HG02852 (cell line): ENCODE results near the gene CAMSAP1.

Source experiments
- ATAC-seq: cut with Tn5 transposase; IDR thresholded peaks from one replicate; pipeline ENCODE4 v1.9.1; 2021; ENCODE audit warnings: mild to moderate bottlenecking, moderate library complexity; ENCODE audit not compliant: unreplicated experiment

Gene CAMSAP1

DNA sequence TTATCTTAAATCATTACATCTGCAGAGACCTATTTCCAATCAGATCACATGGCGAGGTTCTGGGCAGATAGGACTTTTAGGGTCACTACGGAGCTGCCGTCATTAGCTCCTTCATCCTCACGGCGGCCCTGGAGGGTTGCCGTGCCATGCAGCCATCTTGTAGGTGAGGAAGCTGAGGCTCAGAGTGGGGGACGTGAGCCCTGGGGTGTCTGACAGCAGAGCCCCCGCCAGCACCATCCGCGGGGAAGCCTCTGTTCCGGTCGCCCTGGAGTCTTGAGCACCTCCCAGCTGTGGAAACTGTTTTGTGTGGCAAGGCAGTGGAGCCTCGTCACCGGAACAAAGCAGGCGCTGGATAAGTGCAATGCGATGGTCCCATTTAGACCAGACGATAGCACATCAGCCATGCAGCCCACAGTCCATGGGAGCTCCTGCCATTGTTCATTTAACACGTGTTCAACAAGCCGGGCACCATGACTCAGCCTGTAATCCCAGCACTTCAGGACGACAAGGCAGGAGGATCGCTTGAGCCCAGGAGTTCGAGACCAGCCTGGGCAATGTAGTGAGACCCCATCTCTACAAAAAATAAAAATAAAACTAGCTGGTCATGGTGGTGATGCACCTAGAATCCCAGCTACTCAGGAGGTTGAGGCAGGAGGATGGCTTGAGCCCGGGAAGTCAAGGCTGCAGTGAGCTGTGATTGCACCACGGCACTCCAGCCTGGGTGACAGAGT lies 143.5 kb downstream of the CAMSAP1 start:
- ATAC-seq, result no peak

DNA sequence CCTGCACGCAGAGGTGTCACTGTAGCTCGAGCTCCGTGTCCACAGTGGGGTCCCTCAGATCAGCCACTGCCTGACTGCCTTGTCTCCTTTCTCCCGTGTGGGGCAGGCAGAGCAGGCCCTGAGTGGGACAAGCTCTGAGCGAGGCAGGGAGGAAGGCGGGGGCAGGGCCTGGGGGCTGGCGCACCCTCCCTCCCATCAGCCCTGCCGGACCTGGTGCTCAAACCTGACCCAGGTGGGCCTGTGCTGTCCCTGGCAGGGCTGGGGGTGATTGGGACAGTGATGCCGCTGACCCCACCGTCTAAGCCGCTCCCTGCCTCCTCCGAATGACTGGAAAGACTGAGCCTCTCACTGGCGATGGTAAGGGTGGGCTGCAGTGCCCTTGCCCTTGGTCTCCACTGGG lies 144.4 kb downstream of the CAMSAP1 start:
- no peak for ATAC-seq

DNA sequence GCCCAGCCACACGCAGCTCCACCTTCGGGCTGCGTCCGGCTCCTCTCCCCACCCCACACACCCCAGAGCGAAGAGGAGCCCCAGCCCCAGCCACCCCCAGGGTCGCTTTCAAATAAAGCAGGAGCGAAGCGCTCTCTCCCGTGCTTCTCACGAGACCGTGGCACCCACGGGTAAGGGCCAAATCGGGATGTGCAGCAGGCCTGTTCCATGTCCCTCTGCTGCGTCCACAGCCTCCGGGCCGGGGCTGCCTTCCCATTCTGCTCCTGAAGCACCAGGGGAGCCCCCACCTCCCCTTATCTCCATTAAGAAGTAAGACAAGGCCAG lies 145.5 kb downstream of the CAMSAP1 start:
- no peak for ATAC-seq

DNA sequence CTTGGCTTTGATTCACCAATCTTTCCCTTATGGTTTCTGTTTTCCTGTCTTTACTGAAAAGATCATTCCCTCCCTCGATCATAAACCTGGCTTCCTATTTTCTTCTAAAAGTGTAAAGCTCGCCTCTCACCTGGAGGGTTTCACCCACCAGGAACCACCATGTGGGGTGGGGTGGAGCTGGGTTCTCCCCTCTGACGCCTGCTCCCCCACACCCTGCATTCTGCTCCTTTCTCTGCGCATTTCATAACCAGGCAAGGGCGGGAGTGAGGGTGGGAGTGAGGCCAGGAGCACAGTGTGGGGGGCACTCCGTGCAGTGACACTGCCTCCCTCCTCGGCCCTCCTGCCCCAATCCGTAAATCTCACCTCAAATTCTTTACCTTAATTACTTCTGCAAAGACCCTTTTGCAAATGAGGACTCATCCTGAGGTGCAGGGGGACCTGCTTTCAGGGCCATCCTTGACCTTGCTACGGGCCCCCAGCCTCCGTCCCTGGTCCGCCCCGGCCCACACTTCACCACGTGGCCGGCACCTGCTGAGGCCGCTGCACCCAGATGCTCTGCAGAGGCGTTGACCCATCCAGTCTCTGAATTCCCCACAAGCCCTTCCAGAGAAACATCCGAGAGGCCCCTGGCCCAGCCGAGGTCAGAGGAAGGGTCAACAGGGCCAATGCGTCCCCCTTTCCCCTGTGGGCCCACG lies 146.0 kb downstream of the CAMSAP1 start:
- no peak for ATAC-seq

DNA sequence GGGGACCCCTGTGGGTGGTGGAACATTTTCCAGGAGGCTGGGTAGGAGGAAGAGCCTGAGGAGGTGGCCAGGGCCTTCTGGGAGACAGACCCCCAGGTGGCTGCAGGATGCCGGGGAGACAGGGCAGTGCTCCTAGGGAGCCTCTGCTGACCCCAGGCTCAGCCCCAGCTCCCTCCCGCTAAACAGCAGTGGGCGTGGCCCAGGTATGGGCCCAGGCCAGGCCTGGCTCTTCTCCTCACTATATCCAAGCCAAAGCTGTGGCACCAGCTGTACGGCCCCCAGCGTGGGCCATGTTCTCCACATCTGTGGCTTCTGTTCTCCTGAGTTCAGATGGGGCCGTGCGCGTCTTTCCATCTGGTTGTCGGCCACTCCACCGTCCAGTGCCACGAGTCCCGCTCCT lies 146.9 kb downstream of the CAMSAP1 start:
- ATAC-seq, result no peak

DNA sequence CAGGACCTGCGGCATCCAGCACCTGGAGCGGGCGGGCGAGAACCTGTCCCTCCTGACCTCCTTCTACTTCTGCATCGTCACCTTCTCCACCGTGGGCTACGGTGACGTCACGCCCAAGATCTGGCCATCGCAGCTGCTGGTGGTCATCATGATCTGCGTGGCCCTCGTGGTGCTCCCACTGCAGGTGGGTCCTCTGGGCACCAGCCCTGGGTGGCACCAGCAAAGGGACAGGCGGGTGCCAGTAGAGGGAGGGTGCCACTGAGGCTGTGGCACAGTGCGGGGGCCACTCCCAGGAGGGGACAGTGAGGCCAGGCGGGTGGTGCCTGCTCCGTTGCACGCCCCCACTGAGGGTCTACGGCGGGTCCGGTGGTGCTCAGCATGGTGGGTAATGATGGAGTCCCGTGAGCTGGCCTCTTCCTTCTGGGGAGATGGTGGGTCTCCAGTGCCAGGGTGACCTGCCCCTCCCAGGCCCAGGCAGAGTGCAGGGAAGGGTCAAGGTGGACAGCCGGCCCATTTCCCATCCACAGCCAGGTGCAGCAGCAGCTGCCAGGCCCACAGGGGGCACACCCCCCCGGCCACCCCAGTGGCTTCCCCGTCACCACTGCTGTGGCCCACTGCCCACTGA lies 147.6 kb downstream of the CAMSAP1 start:
- ATAC-seq, result no peak

DNA sequence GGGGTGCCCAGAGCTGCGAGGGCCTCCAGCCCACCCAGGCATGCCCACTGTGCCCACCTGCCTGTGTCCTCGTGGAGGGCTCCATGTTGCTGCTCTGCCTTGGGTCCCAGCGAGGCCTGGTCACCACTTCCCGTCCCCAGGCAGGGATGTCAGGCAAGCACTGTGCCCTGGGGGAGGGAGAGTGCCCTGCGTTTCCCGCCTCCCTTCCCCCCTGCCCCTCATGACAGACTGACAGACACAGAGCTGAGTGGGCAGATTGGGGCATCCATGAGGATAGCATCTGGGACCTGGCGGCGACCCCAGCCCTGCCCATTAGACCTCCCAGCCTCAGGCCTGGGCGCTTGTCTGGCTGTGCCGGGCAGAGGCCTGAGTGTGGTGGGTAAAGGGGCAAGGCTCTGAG lies 148.5 kb downstream of the CAMSAP1 start:
- ATAC-seq, result no peak
